ENCODE measurements around the gene DDX41. TPM values are rescaled to one million over a fixed set of nuclear protein-coding genes. Genes with fewer than 3 reads are reported as not detected.
A peak's percentile ranks its signal among the peaks of the same experiment; 100 is the strongest.
"Not testable (repeated sequence)": the region's sequence is repeated elsewhere in the genome, so short reads cannot be mapped to it uniquely, and the experiment has no call there.

DDX41 gene
- total RNA-seq: 10 to 100 TPM; 65.3 to 79.2 (median 79.0) TPM
- long read RNA-seq, donor 1, transcript DDX41-208 (17 exons, 2,607 nt): major isoform, 12 of 29 reads
- long read RNA-seq, donor 1, partial matches to known transcripts: 11 of 29 reads
- long read RNA-seq, donor 1, other reads (novel, unspliced or antisense): 4 of 29 reads
- long read RNA-seq, donor 2, transcript DDX41-208 (17 exons, 2,607 nt): major isoform, 13 of 21 reads
- long read RNA-seq, donor 2, partial matches to known transcripts: 4 of 21 reads
- long read RNA-seq, donor 2, other reads (novel, unspliced or antisense): 2 of 21 reads

GRCh38 chr5:177516601-177517568 is at the start of gene DDX41:
TSS of gene DDX41 (minus strand) at chr5:177516961. CDS start at chr5:177516945, 16 bp downstream.
- H3K36me3 ChIP-seq (ENCODE audit: low read depth): no peaks in the 10 kb centered on the region
- ATAC-seq: peak; percentile 95
- intact Hi-C loops (cut with DNase I, micrococcal nuclease): no loop called here

GRCh38 chr5:177565046-177565445 is 48.3 kb upstream of the DDX41 start:
- no peak for ATAC-seq

More at GRCh38 chr5:177516601-177517568, at the start of gene DDX41:
- no peaks in the 10 kb centered on the region for H3K9me3 ChIP-seq
- peak; percentile 95 to 97 (median 96) for DNase-seq
- TF ChIP-seq, protein P1, sequence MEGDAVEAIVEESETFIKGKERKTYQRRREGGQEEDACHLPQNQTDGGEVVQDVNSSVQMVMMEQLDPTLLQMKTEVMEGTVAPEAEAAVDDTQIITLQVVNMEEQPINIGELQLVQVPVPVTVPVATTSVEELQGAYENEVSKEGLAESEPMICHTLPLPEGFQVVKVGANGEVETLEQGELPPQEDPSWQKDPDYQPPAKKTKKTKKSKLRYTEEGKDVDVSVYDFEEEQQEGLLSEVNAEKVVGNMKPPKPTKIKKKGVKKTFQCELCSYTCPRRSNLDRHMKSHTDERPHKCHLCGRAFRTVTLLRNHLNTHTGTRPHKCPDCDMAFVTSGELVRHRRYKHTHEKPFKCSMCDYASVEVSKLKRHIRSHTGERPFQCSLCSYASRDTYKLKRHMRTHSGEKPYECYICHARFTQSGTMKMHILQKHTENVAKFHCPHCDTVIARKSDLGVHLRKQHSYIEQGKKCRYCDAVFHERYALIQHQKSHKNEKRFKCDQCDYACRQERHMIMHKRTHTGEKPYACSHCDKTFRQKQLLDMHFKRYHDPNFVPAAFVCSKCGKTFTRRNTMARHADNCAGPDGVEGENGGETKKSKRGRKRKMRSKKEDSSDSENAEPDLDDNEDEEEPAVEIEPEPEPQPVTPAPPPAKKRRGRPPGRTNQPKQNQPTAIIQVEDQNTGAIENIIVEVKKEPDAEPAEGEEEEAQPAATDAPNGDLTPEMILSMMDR (IDR thresholded peaks at IDR 0.05): no peak
- peaks cover 11% of the 10 kb centered on the region for H3K4me1 ChIP-seq (ENCODE audit: low read depth)
- peak within 1 kb of the TSS; percentile 89 for H3K4me3 ChIP-seq

DNA sequence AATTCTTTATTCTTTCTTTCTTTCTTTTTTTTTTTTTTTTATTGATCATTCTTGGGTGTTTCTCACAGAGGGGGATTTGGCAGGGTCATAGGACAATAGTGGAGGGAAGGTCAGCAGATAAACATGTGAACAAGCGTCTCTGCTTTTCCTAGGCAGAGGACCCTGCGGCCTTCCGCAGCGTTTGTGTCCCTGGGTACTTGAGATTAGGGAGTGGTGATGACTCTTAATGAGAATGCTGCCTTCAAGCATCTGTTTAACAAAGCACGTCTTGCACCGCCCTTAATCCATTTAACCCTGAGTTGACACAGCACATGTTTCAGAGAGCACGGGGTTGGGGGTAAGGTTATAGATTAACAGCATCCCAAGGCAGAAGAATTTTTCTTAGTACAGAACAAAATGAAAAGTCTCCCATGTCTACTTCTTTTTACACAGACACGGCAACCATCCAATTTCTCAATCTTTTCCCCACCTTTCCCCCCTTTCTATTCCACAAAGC is 42.7 kb upstream of the DDX41 start:
- H3K4me3 ChIP-seq; ATAC-seq; H3K36me3 ChIP-seq (ENCODE audit: low read depth); H3K9me3 ChIP-seq; DNase-seq; H3K4me1 ChIP-seq (ENCODE audit: low read depth); intact Hi-C loops (cut with DNase I, micrococcal nuclease): not testable (repeated sequence)

More at GRCh38 chr5:177565046-177565445, 48.3 kb upstream of the DDX41 start:
- H3K4me1 ChIP-seq (ENCODE audit: low read depth): no peaks in the 10 kb centered on the region
- no peak overlapping the region for H3K4me3 ChIP-seq
- TF ChIP-seq, protein P1 (IDR thresholded peaks at IDR 0.05): no peak
- intact Hi-C loops (cut with DNase I, micrococcal nuclease): no loop called here
- no peaks in the 10 kb centered on the region for H3K36me3 ChIP-seq (ENCODE audit: low read depth)
- DNase-seq: no peak
- H3K9me3 ChIP-seq: peaks cover 5% of the 10 kb centered on the region

DNA sequence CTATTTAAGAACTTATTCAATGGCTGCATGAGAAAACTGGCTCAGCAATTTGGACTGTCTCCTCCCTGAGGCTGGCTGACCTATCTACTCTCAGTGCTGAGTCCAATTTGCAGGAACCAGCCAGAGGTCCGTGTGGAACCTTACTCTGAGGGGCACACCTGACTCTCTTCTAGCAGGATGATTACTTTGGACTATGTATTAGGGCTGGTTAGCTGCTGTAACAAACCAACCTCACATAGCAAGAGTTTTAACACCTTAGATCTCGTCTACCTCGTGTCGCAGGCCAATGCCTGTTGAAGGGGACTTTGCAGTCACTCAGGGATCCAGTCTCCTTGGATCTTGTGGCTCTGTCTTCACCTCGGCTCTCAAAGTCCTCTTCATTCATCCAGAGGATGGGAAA is 41.0 kb upstream of the DDX41 start:
- H3K4me3 ChIP-seq: no peak overlapping the region
- H3K36me3 ChIP-seq (ENCODE audit: low read depth): no peaks in the 10 kb centered on the region
- intact Hi-C loops (cut with DNase I, micrococcal nuclease): no loop called here
- ATAC-seq: no peak
- DNase-seq: no peak
- H3K4me1 ChIP-seq (ENCODE audit: low read depth): peaks cover 7% of the 10 kb centered on the region
- H3K9me3 ChIP-seq: peaks cover 5% of the 10 kb centered on the region
- TF ChIP-seq, protein P1 (IDR thresholded peaks at IDR 0.05): no peak

GRCh38 chr5:177557041-177557647 is 40.4 kb upstream of the DDX41 start:
- DNase-seq: peak in 1 of 3 donors; percentile 43
- TF ChIP-seq, protein P1 (IDR thresholded peaks at IDR 0.05): no peak
- Histone ChIP-seq H3K4me1 (ENCODE audit: low read depth) (peaks cover 8% of the 10 kb centered on the region), H3K4me3 (no peak overlapping the region), H3K36me3 (ENCODE audit: low read depth) (no peaks in the 10 kb centered on the region), H3K9me3 (peaks cover 5% of the 10 kb centered on the region)
- intact Hi-C loops (cut with DNase I, micrococcal nuclease): no loop called here
- peak; percentile 45 for ATAC-seq
